CD4-positive, alpha-beta T cell treated with Interferon gamma for 1 hour (primary cell): ENCODE data around the gene DSG2.

Experiments
- DNase-seq: peaks from one replicate; pipeline ENCODE4 v3.0.0-alpha.2; 2020

DSG2 gene

DNA sequence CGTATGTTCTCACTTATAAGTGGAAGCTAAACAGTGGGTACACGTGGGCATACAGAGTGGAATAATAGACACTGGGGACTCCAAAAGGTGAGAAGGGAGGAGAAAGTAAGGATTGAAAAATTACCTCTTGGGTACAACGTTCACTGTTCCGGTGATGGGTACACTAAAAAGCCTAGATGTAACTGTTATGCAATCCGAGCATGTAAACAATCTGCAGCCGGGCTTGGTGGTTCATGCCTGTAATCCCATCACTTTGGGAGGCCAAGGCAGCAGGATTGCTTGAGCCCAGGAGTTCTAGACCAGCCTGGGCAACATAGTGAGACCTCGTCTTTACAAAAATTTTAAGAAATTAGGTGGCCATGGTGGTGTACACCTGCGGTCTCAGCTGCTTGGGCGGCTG is 60.6 kb downstream of the DSG2 start:
- DNase-seq = no peak

GRCh38 chr18:31562726-31563125 is 64.7 kb downstream of the DSG2 start:
- no peak for DNase-seq

- DNase-seq = no peak
Measured at GRCh38 chr18:31563778-31564177, 65.8 kb downstream of the DSG2 start.

DNA sequence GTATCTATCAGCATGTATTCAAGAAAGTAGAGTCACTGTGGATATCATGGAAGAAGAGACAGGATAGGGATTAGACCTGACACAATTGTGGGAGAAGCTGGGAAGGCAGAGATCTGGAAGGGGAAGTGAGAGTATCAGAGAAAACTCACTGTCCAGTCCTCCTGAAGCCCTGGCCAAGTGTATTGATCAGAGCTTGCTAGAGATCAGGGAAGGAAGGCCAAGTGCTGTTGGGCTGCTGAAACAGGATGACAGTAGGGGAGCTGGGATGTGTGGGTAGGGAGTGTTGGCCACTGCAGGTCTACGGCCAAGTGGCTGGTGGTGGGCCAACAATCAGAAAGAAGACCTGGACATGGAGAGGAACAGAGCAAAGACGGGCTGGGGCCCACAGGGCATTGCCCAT is 67.4 kb downstream of the DSG2 start:
- DNase-seq = no peak

- DNase-seq = no peak
Measured at GRCh38 chr18:31565782-31566512, 68.0 kb downstream of the DSG2 start.

DNA sequence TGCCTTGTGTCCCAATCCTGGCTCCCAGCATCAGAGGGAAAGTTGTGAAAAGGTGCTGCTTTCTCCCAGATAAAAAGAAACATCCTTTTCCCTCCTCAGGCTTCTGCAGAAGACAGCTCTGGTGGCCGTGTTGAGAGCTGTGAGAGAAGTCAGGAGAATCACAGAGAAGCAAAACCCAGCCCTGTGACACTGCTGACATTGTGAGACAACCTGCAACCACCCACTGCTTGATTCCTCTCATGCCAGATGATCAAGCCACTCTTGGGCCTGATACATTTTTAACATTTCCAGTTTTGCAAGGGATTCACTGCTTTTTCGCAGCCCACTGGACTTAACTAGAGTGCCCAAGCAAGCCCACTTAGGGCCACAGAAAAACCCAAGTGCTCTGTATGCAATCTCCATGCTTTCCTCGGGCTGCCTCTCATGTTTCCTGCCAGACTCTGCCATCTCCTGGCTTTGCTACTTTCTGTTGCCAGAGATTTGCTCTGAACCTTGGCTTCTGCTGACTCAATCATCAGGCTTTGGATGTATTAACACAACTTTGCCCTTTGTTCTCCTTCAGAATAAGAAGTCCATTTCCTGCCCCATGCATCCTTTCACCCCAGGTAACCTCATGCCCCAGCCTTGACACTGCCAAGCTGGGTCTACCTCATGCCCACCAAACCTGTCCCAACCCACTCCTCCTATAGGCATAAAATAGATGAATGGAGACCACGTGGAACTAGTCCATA is 68.8 kb downstream of the DSG2 start:
- no peak for DNase-seq

DNA sequence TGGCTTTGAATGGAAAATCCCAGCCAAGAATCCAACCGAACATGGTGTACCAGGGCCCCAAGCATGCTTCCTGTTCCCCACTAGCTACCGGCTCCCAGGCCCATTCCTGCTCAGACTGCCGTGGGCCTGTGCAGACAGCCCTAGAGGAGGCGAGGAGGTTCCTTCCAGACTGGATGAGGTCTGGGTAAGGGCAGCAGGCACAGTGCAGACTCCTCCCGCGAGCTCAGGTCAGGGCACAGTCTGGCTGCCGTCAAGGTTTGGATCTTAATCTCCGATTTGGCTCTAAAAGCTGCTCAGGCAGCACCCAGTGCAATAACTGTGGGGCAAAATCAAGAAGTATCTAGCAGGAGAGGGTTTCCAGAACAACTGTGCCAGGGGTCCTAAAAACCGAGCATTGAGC is 74.4 kb downstream of the DSG2 start:
- DNase-seq = no peak

GRCh38 chr18:31573051-31573450 is 75.1 kb downstream of the DSG2 start:
- no peak for DNase-seq

- DNase-seq = no peak
Measured at GRCh38 chr18:31574359-31574758, 76.4 kb downstream of the DSG2 start.

DNA sequence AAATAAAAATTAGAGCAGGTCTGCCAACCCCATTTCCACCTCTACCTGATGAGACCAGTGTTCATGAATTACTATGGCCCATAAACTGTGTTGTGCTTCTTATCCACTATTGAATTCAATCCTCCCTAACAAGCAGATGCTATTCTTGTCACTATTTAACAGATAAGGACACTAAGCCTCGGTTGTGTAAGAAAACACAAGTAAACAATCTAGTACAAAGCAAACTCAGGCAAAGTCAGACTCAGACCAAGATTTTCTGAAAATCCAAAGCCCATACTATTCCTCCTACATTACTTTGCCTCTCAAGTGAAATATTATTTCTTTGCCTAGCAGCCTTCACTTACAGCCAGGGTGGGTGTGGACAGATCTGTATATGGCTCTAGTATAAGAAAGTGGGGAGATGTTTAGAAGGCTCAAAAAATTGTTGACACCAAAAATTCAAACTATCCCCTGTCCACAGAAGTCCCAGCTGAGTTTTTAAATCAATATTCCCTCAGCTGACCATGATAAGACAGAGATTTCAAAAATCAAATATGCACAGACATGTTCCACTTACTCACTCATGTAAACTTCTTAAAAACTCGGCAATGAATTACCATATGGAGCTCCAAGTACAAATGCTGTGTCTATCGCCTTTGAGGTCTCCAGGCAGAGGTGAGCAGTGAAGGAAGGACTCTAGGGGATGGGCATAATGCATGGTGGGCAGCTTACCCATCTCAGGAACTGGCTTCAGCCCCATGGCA is 77.7 kb downstream of the DSG2 start:
- no peak for DNase-seq

DNA sequence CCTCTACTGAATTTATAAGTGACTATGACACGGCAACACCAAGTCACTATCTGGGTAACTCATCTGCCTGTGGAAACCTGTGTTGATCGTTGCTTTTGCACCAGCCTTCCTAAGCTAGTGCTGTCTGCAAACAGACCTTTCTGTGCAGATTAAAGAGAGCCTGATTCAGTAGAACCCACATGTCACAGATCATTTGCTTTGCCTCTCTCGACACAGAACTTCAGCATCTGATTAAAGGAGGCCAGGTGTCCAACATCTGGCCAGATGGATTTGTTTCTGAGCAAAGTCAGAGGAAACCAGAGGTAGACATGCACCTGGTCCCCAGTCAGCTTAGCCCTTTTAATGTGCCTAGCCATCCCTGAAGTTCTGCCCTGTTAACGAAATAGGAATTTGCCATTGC is 78.7 kb downstream of the DSG2 start:
- DNase-seq = no peak

GRCh38 chr18:31577195-31577594 is 79.2 kb downstream of the DSG2 start:
- no peak for DNase-seq

- no peak for DNase-seq
Measured at GRCh38 chr18:31578126-31578525, 80.1 kb downstream of the DSG2 start.

- no peak for DNase-seq
Measured at GRCh38 chr18:31579375-31579774, 81.4 kb downstream of the DSG2 start.

GRCh38 chr18:31581498-31582197 is 83.7 kb downstream of the DSG2 start:
- DNase-seq = no peak

GRCh38 chr18:31583185-31583854 is 85.3 kb downstream of the DSG2 start:
- DNase-seq = no peak

- DNase-seq = no peak
Measured at GRCh38 chr18:31585991-31586390, 88.0 kb downstream of the DSG2 start.

DNA sequence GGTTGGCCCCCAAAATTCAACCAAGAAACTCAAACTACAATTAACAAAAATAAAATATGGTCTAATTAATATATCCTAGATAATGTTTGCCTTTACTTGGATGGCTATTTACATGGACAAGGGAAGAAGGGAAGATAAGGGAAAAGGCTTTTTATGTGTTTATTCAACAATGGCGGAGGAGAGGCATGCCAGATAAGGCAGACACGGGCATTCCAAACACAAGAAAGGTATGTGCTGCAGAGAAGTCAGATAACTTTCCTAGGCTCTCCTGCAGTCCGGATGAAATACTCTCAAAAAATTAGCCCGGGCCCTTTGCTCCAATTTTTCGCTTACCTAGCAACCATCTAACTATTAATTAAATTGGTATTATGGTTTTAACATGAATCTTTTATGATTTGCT is 88.6 kb downstream of the DSG2 start:
- DNase-seq = no peak

DNA sequence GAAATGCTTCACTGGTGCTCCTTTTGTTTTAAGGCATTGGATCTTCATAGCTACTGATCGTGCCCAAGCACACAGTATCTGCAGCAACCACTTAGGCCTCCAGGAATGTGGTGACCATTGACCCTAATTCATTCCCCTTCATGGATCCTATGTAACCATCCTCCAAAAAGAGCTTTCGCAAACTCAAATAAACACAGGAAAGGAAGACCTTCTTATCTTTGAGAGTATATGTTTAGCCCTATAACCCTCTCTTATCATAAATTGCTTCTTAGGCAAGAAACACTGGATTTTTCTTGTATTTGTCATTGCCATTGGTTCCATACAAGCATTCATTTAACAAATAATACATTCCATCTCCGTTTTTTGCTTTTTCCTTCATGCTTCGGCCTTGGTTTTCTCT is 89.6 kb downstream of the DSG2 start:
- no peak for DNase-seq

- DNase-seq = no peak
Measured at GRCh38 chr18:31590570-31590969, 92.6 kb downstream of the DSG2 start.

GRCh38 chr18:31591113-31591512 is 93.1 kb downstream of the DSG2 start:
- no peak for DNase-seq

- DNase-seq = no peak
Measured at GRCh38 chr18:31591628-31592027, 93.7 kb downstream of the DSG2 start, which contains the start of gene TTR. TSS of gene TTR (plus strand) at chr18:31591877. CDS start at chr18:31591903, 26 bp downstream.
